H9 (cell line): ENCODE measurements around the gene ARID1A. TPM values are rescaled to one million over a fixed set of nuclear protein-coding genes. Genes with fewer than 3 reads are reported as not detected.

ENCODE experiments used
- DNase-seq: peaks from one replicate; pipeline ENCODE4 v3.0.0-alpha.2; 2017
- H2AFZ ChIP-seq: one replicate; pipeline ENCODE4 v1.6.1; 2013; ENCODE audit warnings: mild to moderate bottlenecking, low read length, control low read depth, moderate library complexity
- H2AK5ac ChIP-seq: 2 replicates; pipeline ENCODE4 v1.6.1; 2013; ENCODE audit warnings: low read length, control low read depth, mixed read lengths; ENCODE audit not compliant: insufficient read length
- H2BK120ac ChIP-seq: one replicate; pipeline ENCODE4 v1.6.1; 2013; ENCODE audit warnings: low read depth, mild to moderate bottlenecking, low read length, control low read depth, inconsistent platforms; ENCODE audit not compliant: poor library complexity, severe bottlenecking
- H2BK12ac ChIP-seq: 2 replicates; pipeline ENCODE4 v1.6.1; 2013; ENCODE audit warnings: low read length, control low read depth, mixed read lengths, low read depth; ENCODE audit not compliant: insufficient read length
- H2BK15ac ChIP-seq: 2 replicates; pipeline ENCODE4 v1.6.1; 2013; ENCODE audit warnings: low read depth, low read length, control low read depth
- H2BK20ac ChIP-seq: one replicate; pipeline ENCODE4 v1.6.1; 2013; ENCODE audit warnings: low read depth, mild to moderate bottlenecking, low read length, control low read depth, inconsistent platforms; ENCODE audit not compliant: poor library complexity, severe bottlenecking
- H2BK5ac ChIP-seq: 2 replicates; pipeline ENCODE4 v1.6.1; 2013; ENCODE audit warnings: low read length, control low read depth, mixed read lengths; ENCODE audit not compliant: insufficient read length
- H3K14ac ChIP-seq: 2 replicates; pipeline ENCODE4 v1.6.1; 2013; ENCODE audit warnings: low read length, control low read depth; ENCODE audit not compliant: insufficient read depth
- H3K18ac ChIP-seq: 2 replicates; pipeline ENCODE4 v1.6.1; 2013; ENCODE audit warnings: low read depth, mild to moderate bottlenecking, mixed read lengths, low read length, control low read depth; ENCODE audit not compliant: insufficient read length
- H3K23ac ChIP-seq: 2 replicates; pipeline ENCODE4 v1.6.1; 2013; ENCODE audit warnings: low read length, control low read depth, mixed read lengths, low read depth; ENCODE audit not compliant: insufficient read length
- H3K23me2 ChIP-seq: 2 replicates; pipeline ENCODE4 v1.6.1; 2013; ENCODE audit warnings: low read depth, mild to moderate bottlenecking, mixed read lengths, low read length, control low read depth; ENCODE audit not compliant: insufficient read length, poor library complexity, severe bottlenecking
- H3K27ac ChIP-seq: 2 replicates; pipeline ENCODE4 v1.5.1; 2013; ENCODE audit warnings: low read length, control low read depth, mixed read lengths, low read depth; ENCODE audit not compliant: insufficient read length
- H3K27me3 ChIP-seq: 2 replicates; pipeline ENCODE4 v1.6.1; 2013; ENCODE audit warnings: low read length, control low read depth, inconsistent platforms; ENCODE audit not compliant: insufficient read depth
- H3K4ac ChIP-seq: 2 replicates; pipeline ENCODE4 v1.6.1; 2013; ENCODE audit warnings: low read depth, mild to moderate bottlenecking, control low read depth, inconsistent platforms, low read length, moderate library complexity
- H3K4me1 ChIP-seq: 2 replicates; pipeline ENCODE4 v1.6.1; 2013; ENCODE audit warnings: low read length, control low read depth, inconsistent platforms; ENCODE audit not compliant: insufficient read depth
- H3K4me2 ChIP-seq: 2 replicates; pipeline ENCODE4 v1.6.1; 2013; ENCODE audit warnings: low read length, control low read depth, mixed read lengths; ENCODE audit not compliant: insufficient read length, insufficient read depth
- H3K56ac ChIP-seq: 2 replicates; pipeline ENCODE4 v1.6.1; 2013; ENCODE audit warnings: low read depth, mild to moderate bottlenecking, mixed read lengths, low read length, control low read depth; ENCODE audit not compliant: insufficient read length
- H3K79me1 ChIP-seq: 2 replicates; pipeline ENCODE4 v1.6.1; 2013; ENCODE audit warnings: low read depth, mild to moderate bottlenecking, moderate library complexity, low read length, control low read depth, inconsistent platforms; ENCODE audit not compliant: insufficient read depth, poor library complexity, severe bottlenecking
- H3K79me2 ChIP-seq: 2 replicates; pipeline ENCODE4 v1.6.1; 2013; ENCODE audit warnings: low read length, control low read depth, inconsistent platforms; ENCODE audit not compliant: insufficient read depth
- H3K9ac ChIP-seq: 2 replicates; pipeline ENCODE4 v1.6.1; 2013; ENCODE audit warnings: low read length, control low read depth, mixed read lengths; ENCODE audit not compliant: insufficient read length; ENCODE audit errors: extremely low read depth
- H3K9me3 ChIP-seq: one replicate; pipeline ENCODE4 v1.6.1; 2013; ENCODE audit warnings: low read depth, low read length, inconsistent platforms; ENCODE audit not compliant: control insufficient read depth
- H3T11ph ChIP-seq: one replicate; pipeline ENCODE4 v1.6.1; 2013; ENCODE audit warnings: mild to moderate bottlenecking, low read length, control low read depth, inconsistent platforms
- H4K20me1 ChIP-seq: one replicate; pipeline ENCODE4 v1.6.1; 2013; ENCODE audit not compliant: control insufficient read depth, insufficient read length, insufficient read depth
- H4K5ac ChIP-seq: 2 replicates; pipeline ENCODE4 v1.6.1; 2013; ENCODE audit warnings: low read depth, mild to moderate bottlenecking, mixed read lengths, low read length, control low read depth; ENCODE audit not compliant: insufficient read length
- H4K8ac ChIP-seq: replicated peaks from 2 replicates; pipeline ENCODE4 v1.6.1; 2013; ENCODE audit warnings: low read length, control low read depth, mixed read lengths, low read depth; ENCODE audit not compliant: insufficient read length
- H4K91ac ChIP-seq: 2 replicates; pipeline ENCODE4 v1.6.1; 2013; ENCODE audit warnings: low read depth, mild to moderate bottlenecking, moderate library complexity, mixed read lengths, low read length, control low read depth; ENCODE audit not compliant: insufficient read length
- H3K27ac Mint-ChIP-seq, 3 experiments: 2 replicates in 2 of 3; 3 replicates in 1 of 3; pipeline ENCODE4 v1.8.0; 2020 to 2021; ENCODE audit warnings: mixed read lengths in 3 of 3, mild to moderate bottlenecking in 1 of 3, moderate library complexity in 1 of 3
- H3K27me3 Mint-ChIP-seq: 2 replicates; pipeline ENCODE4 v1.8.0; 2021; ENCODE audit warnings: low read depth, mild to moderate bottlenecking, moderate library complexity, mixed read lengths
- H3K36me3 Mint-ChIP-seq, 3 experiments: 2 replicates in 2 of 3; 3 replicates in 1 of 3; pipeline ENCODE4 v1.8.0; 2020 to 2021; ENCODE audit warnings: low read depth in 3 of 3, mixed read lengths in 3 of 3; ENCODE audit not compliant: insufficient read depth in 1 of 3
- H3K4me1 Mint-ChIP-seq, 2 experiments: 2 replicates each; pipeline ENCODE4 v1.8.0; 2020; ENCODE audit warnings: mixed read lengths in 2 of 2
- H3K4me3 Mint-ChIP-seq, 2 experiments: 2 replicates in 1 of 2; 3 replicates in 1 of 2; pipeline ENCODE4 v1.8.0; 2020 to 2021; ENCODE audit warnings: mild to moderate bottlenecking in 2 of 2, mixed read lengths in 2 of 2, moderate library complexity in 1 of 2
- H3K9me3 Mint-ChIP-seq, 2 experiments: 2 replicates in 1 of 2; 3 replicates in 1 of 2; pipeline ENCODE4 v1.8.0; 2020; ENCODE audit warnings: mild to moderate bottlenecking in 2 of 2, mixed read lengths in 2 of 2, moderate library complexity in 1 of 2
- WGBS: extraction: QIAGEN DNeasy Blood & Tissue Kit; methylation state at CpG from one replicate; pipeline ENCODE4 v1.1.7; 2013; ENCODE audit warnings: missing lambda C conversion rate, low lambda C conversion rate, mixed read lengths; ENCODE audit not compliant: insufficient read length; ENCODE audit errors: extremely low coverage; 5-methylcytosine and 5-hydroxymethylcytosine counted together
- total RNA-seq: library from RNA; stranded (reverse); gene quantifications from 2 replicates; pipeline ENCODE4 v1.2.1, GENCODE V29; 2021
- TF ChIP-seq, protein P1 (sequence below): fragments of 200-600 bp; sonication (generic); conservative IDR thresholded peaks from 3 replicates; pipeline ENCODE4 v1.8.0; 2021; ENCODE audit warnings: antibody characterized with exemption, mild to moderate bottlenecking

The ARID1A gene
- total RNA-seq, 1 experiment from 2014 or later: 147 TPM

DNA sequence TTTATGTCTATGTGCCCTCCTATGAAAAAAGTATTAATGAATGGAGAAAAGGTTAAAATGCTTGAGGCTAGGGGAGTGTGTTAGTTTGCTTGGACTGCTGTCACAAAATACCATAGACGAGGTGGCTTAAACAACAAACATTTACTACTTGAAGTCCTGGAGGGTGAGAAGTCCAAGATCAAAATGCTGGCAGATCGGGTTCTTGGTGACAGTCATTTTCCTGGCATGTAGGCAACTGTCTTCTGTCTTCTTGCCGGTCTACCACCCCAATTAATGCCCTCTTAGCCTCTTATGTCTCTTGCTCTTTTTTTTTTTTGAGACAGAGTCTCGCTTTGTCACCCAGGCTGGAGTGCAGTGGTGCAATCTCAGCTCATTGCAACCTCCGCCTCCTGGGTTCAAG, 15.0 kb downstream of the ARID1A start:
- H3K18ac ChIP-seq: no peak overlapping the region
- H2BK12ac ChIP-seq: no peak overlapping the region
- no peak overlapping the region for H2BK120ac ChIP-seq
- TF ChIP-seq, protein P1, sequence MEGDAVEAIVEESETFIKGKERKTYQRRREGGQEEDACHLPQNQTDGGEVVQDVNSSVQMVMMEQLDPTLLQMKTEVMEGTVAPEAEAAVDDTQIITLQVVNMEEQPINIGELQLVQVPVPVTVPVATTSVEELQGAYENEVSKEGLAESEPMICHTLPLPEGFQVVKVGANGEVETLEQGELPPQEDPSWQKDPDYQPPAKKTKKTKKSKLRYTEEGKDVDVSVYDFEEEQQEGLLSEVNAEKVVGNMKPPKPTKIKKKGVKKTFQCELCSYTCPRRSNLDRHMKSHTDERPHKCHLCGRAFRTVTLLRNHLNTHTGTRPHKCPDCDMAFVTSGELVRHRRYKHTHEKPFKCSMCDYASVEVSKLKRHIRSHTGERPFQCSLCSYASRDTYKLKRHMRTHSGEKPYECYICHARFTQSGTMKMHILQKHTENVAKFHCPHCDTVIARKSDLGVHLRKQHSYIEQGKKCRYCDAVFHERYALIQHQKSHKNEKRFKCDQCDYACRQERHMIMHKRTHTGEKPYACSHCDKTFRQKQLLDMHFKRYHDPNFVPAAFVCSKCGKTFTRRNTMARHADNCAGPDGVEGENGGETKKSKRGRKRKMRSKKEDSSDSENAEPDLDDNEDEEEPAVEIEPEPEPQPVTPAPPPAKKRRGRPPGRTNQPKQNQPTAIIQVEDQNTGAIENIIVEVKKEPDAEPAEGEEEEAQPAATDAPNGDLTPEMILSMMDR: no peak
- no peak overlapping the region for H2BK15ac ChIP-seq
- no peak overlapping the region for H3K56ac ChIP-seq
- H3K27ac Mint-ChIP-seq: no peak overlapping the region
- H3K23ac ChIP-seq: no peak overlapping the region
- H4K8ac ChIP-seq: no peak overlapping the region
- H2AK5ac ChIP-seq: no peak overlapping the region
- H3K27me3 ChIP-seq: no peaks in the 10 kb centered on the region
- H3K14ac ChIP-seq: no peak overlapping the region
- peaks cover 12% of the 10 kb centered on the region for H3K79me1 ChIP-seq
- H2BK5ac ChIP-seq: no peak overlapping the region
- peaks cover 3% of the 10 kb centered on the region; the same call in 1 of the 2 replicates for H3K4me1 ChIP-seq
- no peak overlapping the region for H3K4me3 Mint-ChIP-seq
- H4K5ac ChIP-seq: no peak overlapping the region
- H3K9me3 ChIP-seq: no peaks in the 10 kb centered on the region
- H3K79me2 ChIP-seq: peaks cover 64% of the 10 kb centered on the region; the same call in 1 of the 2 replicates
- no peak overlapping the region for H3K4me2 ChIP-seq
- no peak overlapping the region for H4K91ac ChIP-seq
- no peak for DNase-seq
- WGBS: no CpG with 5 or more reads among the region's 5 CpGs
- H3K27me3 Mint-ChIP-seq: no peaks in the 10 kb centered on the region; the same call in 1 of the 2 replicates
- peaks cover 11 to 43% (median 27%) of the 10 kb centered on the region in 3 experiments for H3K36me3 Mint-ChIP-seq
- no peak overlapping the region for H3K4ac ChIP-seq
- H3K9me3 Mint-ChIP-seq: no peaks in the 10 kb centered on the region
- H3K23me2 ChIP-seq: no peaks in the 10 kb centered on the region
- no peaks in the 10 kb centered on the region for H4K20me1 ChIP-seq
- peaks cover 34 to 37% of the 10 kb centered on the region in 2 experiments for H3K4me1 Mint-ChIP-seq
- no peak overlapping the region for H3K9ac ChIP-seq
- H2AFZ ChIP-seq: no peak overlapping the region
- H3K27ac ChIP-seq: no peak overlapping the region
- no peak overlapping the region for H2BK20ac ChIP-seq
- no peak overlapping the region for H3T11ph ChIP-seq
